Activated CD4-positive, alpha-beta T cell treated with anti-CD3 and anti-CD28 coated beads, Interleukin-2, amount 50 U/mL, for 48 hours (primary cell): ENCODE data around the gene METTL27.
"Not testable (repeated sequence)": the region's sequence is repeated elsewhere in the genome, so short reads cannot be mapped to it uniquely, and the experiment has no call there.

Experiments used
- DNase-seq, 2 experiments: peaks; one replicate each; pipeline ENCODE4 v3.0.0-alpha.2; 2020

The METTL27 gene

DNA sequence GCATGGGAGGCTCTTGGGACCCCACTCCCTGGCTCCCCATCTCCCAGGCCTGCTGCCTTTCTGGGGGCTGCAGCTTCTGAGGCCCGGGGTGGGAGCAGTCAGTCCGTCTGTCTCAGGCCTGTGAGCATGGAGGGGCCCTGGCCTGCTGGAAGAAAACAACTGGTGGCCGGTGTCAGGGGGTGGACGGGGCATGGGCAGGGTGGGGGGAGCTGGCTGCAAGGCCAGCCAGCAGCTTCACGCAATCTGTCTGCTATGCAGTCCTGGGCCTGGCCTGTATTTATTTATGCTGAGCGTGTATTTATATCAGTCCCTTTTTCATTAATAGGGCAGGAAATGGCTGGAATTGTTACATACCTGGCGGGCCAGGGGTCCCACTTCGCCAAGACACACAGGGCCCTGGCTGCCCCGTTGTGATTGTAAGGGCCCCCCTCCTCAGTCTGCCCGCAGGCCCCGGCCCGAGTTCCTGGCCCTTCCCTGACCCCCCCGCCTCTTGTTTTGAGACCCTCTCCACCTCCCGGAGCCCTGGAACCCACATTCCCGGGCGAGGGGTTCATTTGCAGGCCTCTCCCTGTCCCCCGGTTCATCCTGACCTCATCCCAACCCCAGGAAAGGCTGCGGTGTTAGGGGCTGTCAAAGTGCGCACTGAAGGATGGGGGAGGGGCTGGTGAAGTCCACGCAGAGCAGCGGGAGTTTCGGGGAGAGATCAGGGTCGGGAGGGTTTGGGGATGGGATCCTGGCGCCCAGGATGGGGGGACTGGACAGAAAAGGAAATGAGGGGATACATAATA lies 26.9 kb upstream of the METTL27 start:
- no peak for DNase-seq

DNA sequence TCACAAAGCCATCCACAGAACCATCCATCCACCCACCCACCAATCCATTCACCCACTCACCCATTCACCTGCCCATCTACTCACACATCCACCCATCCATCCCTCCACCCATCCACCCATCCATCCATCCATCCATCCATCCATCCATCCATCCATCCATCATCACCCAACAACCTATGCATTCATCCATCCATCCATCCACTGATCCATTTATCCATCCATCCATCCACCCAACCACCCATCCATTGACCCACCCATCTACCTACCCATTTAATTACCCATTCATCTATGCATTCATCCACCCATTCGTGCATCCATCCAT lies 24.1 kb upstream of the METTL27 start:
- DNase-seq, result no peak

DNA sequence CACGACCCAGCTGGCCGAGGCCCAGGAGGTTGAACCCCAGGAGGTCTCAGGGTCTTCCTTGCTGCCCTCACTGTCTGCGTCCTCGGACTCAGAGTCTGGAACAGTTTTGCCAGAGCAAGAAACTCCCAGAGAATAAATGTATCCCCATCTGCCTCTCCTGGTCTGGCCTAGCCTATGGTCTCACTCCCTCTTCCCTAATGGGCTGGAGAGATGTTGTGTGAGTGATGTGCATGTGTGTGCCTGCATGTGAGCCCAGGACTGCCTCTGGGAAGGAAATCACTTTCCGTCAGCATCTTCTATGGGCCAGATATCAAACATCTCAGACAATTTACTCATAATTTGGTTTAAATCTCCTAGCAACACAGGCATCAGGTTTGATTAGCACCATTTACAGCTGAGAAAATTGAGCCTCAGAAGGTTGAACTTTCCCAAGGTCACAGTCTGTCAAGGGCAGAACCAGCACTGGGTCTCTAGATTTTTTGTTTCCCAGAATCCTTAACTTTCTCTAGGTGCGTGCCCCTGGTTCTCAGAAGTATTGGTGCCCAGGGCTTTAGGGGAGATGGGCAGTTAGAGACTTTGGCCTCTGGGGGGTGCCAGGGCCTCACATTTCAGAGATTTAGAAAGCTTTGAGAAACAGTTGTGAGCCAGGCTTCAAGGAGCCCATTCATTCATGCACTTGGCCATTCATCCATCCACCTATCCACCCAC lies 23.6 kb upstream of the METTL27 start:
- DNase-seq, result peak; percentile 13 to 27

DNA sequence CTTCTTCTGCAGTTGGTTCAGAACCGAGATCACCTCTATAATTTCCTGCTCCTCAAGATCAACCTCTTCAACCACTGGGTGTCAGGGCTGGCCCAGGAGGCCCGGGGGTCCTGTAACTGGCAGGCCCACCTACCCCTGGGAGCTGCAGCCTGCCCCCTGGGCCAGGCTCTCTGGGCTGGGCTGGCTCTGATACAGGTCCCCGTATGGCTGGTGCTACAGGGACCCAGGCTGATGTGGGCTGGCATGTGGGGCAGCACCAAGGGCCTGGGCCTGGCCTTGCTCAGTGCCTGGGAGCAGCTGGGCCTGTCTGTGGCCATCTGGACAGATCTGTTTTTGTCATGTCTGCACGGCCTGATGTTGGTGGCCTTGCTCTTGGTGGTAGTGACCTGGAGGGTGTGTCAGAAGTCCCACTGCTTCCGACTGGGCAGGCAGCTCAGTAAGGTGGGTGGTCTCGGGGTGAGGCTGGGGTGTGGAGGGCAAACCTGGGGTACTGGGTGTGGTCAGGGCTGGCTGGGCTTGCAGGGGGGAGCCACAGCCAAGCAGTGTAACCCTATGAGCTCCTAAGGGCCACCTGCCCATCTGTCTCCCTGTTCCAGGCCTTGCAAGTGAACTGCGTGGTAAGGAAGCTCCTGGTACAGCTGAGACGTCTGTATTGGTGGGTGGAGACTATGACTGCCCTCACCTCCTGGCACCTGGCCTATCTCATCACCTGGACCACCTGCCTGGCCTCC lies 22.8 kb upstream of the METTL27 start:
- DNase-seq, result no peak

DNA sequence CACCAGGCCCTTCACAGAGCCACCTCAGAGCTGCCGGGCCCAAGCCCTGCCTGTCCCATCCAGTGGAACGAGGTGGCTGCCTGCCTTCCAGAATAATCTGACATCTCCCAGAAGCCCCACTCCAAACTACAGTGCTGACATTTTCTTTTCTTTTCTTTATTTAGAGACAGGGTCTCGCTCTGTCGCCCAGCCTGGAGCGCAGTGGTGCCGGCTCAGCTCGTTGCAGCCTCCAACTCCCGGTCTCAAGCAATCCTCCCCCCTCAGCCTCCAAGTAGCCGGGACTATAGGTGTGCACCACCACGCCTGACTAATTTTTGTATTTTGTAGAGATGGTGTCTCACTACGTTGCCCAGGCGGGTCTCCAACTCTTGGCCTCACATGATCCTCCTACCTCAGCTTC lies 19.0 kb upstream of the METTL27 start:
- no peak for DNase-seq

DNA sequence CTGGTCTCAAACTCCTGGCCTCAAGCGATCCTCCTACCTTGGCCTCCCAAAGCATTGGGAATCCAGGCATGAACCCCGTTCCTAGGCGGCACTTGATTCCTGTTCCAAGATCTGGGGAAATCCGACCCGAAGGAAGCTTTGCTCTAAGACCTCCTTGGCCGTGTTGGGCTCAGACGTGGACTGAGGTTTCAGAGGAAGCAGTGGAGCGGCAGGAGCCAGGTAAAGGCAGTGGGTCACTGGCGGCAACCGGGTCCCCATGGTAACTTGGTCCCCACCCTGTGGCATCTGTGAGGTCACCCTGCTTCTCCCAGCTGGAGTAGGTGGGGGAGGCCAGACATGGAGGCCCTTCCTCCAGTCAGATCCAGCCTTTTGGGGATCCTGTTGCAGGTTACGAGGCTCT lies 18.5 kb upstream of the METTL27 start, which contains the start of gene TMEM270:
TSS of gene TMEM270 (plus strand) at position 301 of the 400 bp plus-strand sequence. CDS start at position 337, 36 bp downstream.
- DNase-seq, result no peak

DNA sequence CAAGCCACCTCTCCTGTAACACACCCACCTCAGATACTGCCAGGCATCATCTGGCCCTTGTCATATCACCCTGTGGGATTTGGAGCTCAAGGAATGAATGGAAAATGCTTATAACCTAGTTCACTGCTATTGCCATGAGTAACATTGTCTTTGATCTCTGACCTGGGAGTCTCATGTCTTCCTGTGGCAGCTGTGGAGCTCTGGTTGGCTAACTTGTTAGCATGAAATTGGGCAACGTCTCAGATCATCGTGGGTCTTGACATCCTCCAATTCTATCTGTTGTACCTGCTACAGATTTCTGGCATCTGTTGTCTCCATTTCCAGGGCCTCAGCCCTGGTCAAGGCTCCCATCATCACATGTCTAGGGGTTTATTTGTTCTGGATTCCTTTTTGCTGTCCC lies 16.5 kb upstream of the METTL27 start:
- DNase-seq, result no peak

DNA sequence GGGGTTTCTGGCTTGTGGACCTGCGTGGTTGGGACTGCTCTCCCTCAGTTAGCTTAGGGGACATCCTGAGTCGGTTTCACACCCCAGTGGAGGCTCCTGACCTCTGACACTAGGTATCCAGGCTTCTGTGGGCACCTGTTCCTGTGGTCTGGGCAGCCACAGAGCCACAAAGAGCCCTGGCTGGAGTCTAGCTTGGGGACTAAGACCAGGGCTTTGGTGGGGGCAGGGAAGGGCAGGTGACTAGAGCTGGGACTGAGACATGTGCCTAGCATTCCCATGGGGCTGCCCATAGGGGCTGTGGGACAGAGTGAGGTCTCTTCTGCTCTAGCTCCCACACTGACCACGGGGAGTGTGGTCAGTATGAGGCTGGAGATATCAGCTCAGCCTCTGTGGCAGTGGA lies 14.6 kb upstream of the METTL27 start:
- no peak for DNase-seq

DNA sequence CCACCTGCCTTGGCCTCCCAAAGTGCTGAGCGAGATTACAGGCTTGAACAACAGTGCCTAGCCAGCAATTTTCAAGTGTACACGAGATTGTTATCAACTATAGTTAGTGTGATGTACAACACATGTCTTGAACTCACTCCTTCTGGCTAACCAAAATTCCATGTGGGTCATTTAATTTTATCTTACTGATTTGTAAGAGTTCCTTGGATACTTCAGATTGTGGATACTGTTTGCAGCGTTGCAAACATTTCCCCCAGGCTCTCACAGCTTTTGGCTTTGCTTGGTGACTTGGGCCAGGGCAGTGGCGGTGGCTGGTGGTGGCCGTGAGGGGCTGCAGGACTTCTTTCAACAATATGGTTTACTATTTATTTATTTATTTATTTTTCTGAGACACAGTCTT lies 10.2 kb upstream of the METTL27 start:
- no peak for DNase-seq

DNA sequence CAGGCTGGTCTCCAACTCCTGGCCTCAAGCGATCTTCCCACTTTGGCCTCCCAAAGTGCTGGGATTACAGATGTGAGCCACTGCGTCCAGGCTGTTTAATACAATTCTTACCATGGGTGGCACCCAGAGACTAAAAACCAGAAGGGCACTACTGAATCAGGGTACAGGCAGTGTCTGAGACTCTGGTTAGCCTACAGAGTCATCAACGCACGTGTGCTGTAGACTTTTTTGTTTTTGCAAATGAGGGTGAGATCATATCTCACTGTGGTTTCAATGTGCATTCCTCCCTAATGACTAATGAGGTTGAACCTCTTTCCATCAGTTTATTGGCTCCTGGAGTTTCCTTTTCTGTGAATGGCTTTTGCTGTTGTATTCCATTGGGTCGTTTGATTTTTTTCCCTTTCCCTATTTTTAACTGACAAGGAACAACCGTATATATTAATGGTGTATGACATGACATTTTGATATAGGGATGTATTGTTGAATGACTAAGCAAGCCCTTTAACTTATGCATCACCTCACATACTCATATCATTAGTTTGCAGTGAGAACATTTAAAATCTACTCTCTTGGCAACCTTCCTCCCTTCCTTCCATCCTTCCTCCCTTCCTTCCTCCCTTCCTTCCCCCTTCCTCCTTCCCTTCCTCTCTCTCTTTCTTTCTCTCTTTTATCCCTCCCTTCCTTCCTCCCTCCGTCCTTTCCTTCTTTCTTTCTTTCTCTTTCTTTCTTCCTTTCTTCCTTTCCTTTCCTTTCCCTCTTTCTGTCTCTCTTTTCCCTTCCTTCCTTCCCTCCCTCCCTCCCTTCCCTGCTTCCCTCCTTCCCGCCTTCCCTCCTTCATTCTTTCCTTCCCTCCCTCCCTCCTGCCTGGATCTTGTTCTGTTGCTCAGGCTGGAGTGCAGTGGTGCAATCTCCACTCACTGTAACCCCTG lies 9.4 kb upstream of the METTL27 start:
- peak; percentile 20 to 35 for DNase-seq

DNA sequence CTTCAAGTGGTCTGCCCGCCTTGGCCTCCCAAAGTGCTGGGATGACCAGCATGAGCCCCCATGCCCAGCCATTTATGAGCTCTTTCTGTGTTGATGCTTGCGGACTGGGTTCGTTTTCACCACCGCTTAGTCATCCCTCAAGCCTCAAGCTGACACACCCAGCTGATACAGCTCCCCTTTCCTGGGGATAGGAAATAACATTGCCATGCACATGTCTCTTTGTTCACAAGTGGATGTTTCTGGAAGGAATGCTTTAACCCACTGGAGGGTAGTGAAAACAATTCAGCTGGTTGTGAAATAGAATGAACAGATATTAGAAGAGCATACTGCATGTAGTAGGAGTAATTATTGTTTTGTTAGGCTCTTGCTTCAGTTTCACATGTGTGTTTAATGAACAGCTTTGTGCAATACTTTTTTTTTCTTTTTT lies 8.5 kb upstream of the METTL27 start:
- no peak for DNase-seq

DNA sequence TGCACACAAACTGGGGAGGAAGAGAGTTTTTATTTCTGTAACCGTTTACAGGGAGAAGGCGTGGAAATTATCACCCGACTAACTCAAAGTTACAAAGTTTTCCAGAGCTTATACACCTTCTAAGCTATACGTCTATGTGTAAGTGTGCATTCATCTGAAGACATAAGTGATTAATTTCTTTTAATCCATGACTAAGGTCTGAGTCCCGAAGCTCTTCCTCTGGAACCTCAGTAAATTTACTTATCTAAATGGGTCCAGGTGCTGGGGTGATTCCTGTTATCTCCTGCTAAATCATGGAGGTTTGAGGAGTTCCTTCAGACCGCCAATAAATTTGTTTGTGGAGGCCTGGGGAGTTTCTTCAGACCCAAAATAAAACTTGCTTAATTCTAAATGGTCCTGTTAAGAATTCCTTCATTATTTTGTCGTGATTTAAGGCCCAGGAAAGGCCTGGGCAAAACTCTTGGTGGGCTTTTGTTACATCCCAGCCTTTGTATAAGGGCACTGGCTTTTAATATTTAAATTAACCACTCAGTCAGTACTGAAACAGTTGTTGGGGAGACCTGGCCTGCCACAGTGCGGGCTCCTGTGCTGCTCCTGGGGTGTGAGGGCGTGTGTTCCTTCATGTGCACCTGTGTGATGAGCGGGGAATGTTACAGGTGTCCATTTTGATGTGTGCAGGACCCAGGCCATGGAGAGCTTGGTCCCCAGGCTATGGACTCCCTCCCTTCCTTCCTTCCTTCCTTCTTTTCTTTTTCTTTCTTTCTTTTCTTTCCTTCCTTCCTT lies 5.8 kb upstream of the METTL27 start:
- no peak for DNase-seq

DNA sequence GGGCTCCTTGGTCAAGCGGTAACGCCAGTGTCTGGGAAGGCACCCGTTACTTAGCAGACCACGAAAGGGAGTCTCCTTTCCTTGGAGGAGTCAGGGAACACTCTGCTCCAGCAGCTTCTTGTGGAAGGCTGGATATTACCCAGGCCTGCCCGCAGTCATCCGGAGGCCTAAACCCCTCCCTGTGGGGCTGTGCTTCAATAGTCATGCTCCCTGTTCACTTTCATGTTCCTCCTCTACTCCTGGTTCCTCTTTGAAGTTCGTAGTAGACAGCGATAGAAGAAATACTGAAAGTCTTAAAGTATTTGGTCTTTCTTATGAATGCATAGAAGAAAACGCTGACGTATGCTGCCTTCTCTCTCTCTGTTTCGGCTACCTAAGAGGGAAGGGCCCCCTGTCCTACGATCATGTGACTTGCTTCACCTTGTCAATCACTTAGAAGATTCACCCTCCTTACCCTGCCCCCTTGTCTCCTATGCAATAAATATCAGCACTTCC lies 3.4 kb upstream of the METTL27 start:
- not testable (repeated sequence) for DNase-seq

DNA sequence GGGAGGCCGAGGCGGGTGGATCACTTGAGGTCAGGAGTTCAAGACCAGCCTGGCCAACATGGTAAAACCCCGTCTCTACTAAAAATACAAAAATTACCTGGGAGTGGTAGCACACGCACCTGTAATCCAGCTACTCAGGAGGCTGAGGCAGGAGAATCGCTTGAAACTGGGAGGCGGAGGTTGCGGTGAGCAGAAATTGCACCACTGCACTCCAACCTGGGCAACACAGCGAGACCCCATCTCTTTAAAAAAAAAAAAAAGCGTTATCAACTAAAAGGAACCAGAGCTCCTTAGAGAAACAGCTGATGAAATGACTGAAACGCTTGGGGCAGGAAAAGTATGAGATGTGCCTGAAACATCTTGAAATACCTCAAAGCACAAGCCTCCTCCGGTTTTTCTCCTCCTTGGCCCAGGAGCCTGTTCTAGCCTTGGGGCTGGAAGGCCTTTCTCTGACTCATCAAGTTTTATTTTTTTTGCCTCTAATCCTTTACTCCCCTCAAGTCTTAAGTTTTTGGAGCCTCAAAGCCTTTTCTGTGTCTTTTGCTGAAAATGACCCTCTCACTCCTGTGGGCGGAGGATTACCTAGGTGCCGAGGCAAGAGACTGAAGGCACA lies 2.6 kb upstream of the METTL27 start:
- DNase-seq, result no peak

DNA sequence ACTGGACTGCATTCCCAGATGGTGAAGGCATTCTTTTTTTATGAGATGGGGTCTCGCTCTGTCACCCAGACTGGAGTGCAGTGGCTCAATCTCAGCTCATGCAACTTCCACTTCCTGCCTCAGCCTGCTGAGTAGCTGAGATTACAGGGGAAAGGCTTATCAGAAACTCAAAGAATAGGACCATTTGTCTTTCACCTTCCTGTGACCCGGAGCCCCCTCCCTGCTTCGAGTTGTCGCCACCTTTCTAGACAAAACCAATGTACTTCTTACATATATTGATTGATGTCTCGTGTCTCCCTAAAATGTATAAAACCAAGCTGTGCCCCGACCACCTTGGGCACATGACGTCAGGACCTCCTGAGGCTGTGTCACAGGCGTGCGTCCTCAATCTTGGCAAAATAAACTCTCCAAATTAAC lies 1.8 kb upstream of the METTL27 start:
- no peak for DNase-seq

DNA sequence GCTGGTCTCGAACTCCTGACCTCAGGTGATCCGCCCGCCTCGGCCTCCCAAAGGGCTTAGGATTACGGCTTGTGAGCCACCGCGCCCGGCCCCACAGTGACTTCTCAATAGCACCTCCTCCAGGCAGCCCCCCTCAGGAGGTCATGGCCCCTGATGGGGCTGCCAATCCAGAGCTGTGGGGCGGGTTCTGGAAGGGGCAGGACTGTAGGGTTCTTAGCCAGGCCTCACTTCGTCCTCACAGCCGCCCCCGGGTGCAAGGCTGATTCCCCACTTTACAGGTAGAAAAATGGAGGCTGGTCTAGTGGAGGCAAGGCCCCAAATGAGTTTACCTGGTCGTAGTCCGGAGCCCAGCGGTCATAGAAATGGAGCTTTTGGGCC lies 638 bp downstream of the METTL27 start:
- no peak for DNase-seq

DNA sequence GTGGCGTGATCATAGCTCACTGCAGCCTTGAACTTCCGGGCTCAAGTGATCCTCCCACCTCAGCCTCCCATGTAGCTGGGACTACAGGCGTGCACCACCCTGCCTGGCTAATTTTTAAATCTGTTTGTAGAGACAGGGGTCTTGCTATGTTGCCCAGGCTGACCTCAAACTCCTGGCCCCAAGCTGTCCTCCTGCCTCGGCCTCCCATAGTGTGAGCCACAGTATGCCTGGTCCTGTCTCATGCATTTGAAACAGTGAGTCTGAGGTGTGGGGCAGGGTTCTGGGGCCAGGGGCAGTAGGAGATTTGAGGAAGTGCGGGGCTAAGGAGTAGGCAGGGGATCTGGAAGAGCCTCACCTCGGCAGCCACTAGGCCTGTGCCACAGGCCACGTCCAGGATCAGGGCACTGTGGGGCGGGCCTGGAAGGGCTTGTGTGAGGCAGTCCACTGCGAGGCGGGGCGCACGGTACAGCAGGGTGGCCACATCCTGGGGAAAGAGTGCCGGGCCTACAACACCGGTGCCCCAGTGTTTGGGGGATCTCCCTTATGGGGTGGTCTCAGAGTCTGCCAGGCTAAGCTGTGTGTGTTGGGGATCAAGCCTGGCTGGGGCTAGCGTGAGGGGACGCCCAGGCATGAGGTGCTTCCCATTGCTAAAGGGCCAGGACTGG lies 1.5 kb downstream of the METTL27 start:
- no peak for DNase-seq

DNA sequence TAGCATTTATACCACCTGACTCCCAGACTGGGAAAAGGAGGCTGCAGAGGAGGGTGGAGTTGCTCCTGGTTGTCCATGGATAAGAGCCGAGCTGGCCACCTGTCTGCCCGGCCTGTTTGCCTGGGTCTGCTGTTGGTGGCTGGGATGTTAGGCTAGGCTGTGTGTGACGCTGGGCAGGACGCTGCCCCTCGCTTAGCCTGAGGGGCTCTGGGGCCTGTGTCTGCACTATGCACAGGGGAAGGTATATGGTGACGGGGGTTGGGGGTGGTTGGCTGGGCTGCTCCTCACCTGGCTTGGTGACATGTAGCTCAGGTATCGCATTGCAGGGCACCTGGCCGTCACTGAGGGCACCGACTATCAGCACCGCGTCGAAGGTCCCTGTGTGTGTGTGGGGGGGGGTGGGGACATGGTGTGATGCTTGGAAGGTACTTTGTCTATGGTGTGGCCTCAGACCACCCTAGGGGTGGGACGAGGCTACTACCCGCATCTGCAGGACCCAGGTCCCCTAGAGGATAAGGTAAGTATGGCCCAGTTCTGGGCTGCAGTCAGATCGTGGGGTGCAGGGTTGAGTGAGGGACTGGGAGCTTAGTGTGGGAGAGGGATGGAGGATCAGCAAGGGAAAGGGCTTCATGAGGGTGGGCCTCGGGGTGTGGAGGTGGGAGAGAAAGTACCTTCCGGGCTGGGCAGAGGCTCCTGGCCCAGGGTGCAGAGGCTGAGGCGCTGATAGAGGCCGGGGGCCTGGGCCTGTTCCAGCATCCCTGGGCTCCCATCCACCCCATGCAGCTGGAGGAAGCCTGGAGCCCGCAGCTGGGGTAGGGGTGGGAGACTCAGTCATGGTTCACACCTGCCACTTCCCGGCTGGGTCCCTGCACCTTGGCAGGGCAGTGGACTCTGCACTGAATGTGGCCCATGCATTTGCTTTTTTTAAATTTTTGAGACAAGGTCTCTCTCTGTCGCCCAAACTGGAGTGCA lies 2.3 kb downstream of the METTL27 start:
- DNase-seq, result no peak

DNA sequence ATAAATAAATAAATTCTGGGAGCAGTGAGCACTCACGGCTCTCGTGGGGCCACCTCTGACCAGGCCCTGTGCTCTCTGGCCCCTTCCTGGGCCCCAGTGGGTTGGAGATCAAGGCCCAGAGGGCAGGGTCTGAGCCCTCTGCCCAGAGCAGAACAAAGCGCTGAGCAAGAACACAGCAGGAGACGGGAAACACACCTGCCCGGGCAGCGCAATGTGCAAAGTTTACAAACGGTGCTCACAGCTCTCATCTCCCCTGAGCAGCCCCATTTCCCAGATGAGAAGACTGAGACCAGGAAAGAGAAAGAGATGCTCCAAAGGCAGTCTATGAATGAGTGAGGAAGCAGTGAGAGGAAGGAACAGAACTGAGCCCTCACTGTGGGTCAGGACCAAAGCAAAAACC lies 3.0 kb downstream of the METTL27 start:
- DNase-seq, result no peak
